Measurements from ENCODE around the gene FGD3.
"Not testable (repeated sequence)": the region's sequence is repeated elsewhere in the genome, so short reads cannot be mapped to it uniquely, and the experiment has no call there.

FGD3 gene

DNA sequence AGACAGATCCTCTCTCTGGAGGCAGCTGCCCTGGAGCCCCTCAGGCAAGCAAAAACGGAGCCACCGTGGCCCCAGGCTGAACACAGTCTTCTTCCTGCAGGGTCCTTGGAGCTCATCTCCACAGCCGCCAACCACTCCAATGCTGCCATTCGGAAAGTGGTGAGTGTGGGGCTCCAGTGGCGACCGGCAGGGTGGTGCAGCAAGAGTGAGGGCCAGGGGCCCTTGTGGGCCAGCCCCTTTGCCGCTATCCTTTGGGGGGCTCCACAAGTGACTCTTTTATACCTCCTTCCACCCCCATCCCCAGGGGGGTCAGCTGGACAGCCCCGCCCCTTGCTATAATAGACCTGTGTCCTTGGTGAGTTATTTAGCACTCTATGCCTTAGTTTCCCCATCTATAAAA lies 63.8 kb downstream of the FGD3 start:
- no peak for DNase-seq

DNA sequence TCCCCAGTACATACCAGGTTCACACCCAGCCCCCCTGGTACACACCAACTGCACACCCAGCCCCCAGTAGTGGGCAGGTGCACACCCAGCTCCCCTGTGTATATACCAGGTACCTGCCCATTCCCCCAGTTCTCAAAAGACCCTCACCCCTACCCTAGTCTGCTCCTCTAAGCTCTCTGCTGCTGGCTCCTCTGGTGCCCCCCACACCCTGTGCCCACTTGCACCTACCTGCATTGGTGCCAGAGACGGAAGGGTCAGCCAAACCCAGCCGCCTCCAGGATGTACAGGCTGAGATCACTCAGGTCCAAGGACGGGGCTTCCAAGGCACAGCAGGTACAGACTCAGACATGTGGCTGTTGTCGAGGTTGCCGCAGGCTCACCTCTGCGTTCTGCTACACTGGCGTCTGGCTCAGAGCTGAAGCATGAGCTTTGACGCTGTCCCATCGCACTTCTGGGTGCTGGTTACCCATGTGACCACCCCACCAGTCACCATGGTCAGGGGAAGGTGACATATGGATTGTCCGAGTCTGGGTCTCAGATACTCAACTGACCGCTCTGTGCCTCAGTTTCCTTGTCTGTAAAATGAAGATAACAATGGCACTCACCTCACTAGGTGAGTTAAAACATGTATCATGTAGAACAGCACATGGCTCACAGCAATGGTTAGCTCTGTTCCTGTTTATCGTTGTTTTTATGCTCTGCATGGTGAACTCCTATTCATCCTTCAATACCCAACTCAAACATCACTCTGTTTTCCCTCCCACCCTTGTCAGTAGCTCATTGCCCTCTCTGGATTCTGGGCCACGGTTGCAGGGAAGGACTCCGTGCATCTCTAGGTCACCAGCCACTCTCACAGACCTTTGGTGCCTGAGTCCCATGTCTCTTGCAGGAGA lies 65.9 kb downstream of the FGD3 start:
- no peak for DNase-seq

DNA sequence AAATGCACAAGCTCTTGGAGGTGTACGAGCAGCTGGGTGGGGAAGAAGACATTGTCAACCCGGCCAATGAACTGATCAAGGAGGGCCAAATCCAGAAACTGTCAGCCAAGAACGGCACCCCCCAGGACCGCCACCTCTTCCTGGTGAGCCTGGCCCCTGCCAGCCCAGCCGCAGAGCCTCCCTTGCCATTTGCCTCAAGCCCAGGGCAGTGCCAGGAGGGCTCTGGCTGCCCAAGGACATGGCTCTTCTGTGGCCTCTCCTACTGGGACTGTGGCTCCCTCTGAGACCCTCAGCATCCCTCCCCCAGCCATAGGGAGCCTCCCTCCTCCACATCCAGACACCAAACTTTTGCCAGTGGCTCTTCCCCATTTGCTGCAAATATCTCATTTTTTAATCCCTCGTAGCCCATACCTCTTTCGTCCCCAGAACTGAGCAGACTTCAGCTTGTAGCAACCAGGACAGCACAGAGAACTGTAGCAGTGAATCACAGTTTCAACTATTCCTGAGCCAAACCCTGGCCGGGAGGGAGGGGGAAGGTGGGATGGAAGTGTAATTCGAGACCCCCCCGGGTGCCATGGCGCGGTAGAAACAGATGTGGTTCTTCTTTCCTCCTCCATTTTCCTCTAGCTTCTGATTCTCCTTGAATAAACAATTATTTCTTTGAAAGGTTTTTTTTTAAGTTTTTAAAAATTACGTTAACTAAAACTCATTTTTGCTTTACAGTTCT lies 66.7 kb downstream of the FGD3 start:
- no peak for DNase-seq

- DNase-seq, result not testable (repeated sequence)
These were observed 67.9 kb downstream of the FGD3 start for GRCh38 chr9:93015190-93015589.

- no peak for DNase-seq
These were observed 70.3 kb downstream of the FGD3 start for GRCh38 chr9:93017621-93018020.

- no peak for DNase-seq
These were observed 72.8 kb downstream of the FGD3 start for GRCh38 chr9:93020151-93020550.

DNA sequence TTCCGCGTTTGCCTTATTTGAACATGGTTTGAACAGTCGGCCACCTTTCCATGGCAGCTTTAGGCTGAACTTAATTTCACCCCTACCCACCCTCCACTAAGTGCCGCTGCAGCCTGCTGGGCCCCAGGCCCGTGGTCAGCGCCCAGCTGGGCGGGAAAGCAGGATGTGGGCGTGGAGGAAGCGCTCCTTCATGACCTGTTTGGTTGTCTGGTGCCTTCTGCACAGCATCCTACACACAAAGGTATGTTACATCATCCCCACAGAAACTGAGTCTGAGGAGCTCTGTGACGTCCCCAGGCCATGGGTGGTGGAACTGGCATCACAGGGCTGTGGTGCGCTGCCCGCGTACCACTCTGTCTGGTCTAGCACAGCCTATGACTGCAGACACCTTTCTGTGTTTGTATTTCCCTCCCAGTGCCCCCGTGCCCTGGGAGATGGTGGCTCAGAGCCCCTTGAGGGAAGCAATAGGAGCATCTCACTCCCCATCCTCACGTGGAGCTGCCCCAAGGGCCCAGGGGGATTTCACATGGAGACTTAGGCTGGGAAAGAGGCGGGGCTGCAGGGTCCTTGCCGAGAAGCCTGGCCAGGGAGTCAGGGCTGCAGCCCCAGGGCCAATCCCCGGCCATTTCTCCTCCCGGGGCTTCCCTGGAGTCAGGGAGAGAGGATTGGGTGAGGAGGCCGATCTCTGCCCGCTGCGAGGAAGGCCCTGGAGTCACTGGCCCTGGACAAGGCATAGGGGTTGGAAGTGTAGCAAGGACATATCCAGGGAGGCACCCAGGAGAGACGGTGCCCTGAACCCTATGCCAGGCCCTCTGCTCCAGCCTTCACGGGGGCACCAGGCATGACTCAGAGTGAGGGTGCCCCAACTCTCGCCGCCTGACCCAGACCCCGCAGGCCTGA lies 73.7 kb downstream of the FGD3 start:
- no peak for DNase-seq

GRCh38 chr9:93022066-93022465 lies 74.7 kb downstream of the FGD3 start:
- no peak for DNase-seq

DNA sequence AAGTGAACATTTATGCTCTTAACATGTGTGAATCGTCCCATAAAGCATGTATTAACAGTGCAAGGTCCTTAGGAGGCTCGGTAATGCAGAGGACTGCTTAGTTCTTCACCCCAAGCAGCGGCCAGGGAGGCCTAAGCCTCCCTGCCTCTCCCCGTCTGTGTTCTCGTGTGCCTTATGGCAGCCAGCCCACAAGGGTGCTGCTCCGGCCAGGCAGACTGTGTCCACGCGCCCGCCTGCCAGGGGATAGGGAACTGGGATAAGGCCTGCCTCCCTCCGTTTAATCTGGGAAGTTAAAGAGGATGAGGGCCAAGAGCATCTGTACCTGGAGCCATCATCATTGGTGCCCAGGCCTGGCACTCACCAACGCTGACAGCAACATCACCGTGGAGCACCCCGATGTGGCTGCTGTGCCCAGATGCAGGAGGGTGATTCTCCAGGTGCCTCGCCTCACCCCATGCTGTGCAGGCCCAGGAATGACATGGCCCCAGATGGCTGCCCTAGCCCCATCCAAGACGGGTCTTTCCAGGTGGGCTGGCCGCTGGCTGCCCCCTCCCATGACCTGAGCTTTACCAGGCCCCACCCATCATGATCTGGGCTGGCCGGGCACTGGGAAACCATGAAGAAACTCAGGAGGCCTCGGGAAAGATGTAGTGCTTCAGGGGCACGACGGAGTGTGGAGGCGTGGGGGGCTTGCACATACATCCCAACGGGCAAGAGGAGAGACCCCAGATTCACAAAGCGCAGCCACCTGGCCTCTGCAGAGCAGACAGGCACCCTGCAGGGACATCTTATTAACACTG lies 75.6 kb downstream of the FGD3 start:
- no peak for DNase-seq

DNA sequence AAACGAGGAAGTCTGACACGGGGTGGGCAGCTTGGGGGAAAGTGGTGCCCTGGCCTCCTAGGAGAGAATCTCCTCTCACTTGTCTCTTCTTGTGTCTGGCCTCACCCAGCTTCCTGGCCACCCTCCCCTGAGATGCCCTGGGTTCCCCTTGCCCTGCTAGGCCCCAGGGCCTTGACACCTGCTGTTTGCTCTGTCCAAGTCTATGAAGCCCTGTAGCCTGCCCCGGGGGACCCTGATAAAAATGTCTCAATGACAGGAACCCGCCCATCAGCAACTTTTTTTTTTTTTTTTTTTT lies 76.1 kb downstream of the FGD3 start:
- no peak for DNase-seq

DNA sequence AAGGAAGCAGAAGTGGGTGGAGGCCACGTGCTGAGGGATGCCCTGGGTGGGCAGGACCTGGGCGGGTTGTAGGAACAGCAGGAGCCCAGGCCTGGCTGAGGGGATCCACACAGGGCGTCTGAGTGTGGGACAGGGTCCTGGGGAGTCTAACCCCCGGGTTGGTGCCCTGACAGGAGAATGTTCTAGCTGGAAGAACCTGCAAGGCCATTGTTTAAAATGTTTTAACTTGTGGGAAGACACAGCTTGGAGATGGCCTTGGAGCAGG lies 77.3 kb downstream of the FGD3 start:
- no peak for DNase-seq

DNA sequence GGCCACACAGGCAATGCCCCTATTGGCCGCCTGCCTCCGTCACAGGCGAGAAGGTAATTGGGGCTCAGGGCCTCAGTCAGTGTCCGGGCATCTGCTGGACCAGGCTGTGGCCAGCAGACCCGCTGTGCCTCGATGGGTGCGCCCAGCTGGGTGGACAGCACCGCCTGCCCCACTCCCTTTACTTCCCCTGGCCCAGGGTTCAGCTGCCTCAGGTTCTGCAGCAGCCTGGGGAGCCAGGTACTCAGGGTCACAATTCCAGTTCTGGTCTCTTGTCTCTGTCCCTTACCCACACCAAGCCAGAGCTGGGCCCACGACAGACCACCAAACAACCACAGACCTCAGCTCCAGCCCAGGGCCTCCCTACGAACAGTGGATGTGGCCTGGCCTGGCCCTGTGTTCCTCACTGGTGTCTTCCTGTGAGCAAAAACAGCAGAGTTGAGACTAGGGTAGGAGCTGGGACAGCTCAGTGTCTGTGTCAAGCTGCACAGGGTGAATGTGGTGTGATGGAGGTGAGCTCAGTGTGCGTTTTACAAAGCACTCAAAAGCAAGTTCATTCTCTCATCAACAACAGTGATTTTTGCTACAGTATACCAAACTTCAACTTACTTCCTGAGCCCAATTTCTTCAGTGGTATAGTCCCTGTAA lies 77.8 kb downstream of the FGD3 start:
- DNase-seq, result peak; percentile 25

DNA sequence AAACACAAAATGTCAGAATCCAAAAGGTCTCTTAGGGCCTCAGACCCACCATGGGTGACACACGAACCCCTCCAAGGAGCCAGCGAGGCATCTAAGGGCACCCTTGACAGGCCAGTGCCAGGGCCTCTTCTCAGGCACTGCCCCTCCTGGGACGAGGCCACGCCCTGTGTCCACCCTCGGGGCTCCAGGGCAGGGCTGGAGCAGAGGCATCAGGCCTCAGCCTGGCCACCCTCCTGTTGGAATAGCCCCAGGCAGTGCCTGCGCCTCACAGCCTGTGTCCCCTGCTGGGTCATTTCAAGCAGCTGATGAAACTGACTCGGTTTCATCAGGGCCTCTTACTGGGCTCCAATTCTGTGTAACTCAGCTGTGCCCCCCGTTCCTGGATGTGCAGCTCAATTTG lies 78.4 kb downstream of the FGD3 start:
- DNase-seq, result no peak

GRCh38 chr9:93026640-93027039 lies 79.3 kb downstream of the FGD3 start:
- no peak for DNase-seq

DNA sequence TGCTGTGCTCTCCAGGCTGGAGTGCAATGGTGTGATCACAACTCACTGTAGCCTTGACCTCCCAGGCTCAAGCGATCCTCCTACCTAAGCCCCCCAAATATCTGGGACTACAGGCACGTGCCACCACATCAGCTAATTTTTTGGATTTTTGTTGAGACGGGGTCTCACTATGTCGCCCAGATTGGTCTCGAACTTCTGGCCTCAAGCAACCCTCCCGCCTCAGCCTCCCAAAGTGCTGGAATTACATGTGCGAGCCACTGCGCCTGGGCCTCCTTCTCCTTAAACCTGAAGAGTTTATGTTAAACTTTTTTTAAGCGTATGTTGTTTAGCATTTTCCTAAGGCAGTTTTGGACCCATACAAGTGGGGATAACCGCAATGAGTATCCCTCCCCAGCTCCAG lies 80.4 kb downstream of the FGD3 start:
- no peak for DNase-seq

GRCh38 chr9:93028448-93029006 lies 81.2 kb downstream of the FGD3 start:
- DNase-seq, result peak; percentile 72

GRCh38 chr9:93030642-93031628 lies 83.6 kb downstream of the FGD3 start:
- no peak for DNase-seq

DNA sequence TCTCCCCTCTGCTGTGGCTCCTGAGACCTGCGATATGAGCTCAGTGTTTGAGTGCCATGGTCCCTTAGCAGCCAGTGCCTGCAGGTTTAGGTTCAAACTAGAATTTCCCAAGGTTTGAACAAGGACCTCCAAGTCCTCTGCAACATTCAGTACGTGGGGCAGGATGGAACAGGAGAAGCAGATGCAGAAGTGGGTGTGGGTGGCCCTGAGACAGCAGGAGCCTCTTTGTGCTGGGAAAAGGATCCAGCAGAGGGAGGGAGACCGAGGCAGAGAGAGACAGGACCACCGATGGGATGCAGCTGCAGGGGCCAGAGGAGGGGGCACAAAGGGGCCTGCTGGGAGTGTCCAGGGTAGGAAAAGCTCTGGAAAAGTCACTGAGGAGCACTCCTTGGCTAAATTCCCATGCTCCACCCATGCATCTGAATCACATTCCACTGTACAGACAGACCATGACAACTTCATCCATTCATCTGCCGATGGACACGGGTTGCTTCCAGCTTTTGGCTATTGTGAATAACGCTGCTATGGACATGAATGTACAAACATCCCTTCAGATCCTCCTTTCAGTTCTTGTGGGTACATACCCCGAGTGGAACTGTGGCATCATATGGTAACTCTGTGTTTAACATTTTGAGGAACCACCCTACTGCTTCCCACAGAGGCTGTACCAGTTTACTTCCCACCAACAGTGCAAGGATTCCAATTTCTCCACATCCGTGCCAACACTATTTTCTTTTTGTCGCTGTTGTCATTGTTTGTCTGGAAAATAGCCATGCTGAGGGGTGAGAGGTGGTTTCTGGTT lies 84.5 kb downstream of the FGD3 start:
- DNase-seq, result no peak

DNA sequence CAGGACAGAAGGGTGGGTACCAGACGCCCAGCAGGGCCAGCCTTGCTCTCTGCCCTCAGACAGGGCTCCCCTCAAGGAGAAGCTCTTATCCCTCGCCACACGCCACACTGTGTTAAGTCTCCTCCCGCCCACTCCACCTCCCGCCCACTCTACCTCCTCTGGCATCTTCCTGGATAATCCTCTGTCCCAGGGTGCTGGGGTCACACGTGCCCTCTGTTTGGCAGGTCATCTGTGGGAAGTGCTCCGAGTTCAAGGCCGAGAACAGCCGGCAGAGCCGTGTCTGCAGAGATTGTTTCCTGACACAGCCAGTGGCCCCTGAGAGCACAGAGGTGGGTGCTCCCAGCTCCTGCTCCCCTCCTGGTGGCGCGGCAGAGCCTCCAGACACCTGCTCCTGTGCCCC lies 85.2 kb downstream of the FGD3 start:
- no peak for DNase-seq

DNA sequence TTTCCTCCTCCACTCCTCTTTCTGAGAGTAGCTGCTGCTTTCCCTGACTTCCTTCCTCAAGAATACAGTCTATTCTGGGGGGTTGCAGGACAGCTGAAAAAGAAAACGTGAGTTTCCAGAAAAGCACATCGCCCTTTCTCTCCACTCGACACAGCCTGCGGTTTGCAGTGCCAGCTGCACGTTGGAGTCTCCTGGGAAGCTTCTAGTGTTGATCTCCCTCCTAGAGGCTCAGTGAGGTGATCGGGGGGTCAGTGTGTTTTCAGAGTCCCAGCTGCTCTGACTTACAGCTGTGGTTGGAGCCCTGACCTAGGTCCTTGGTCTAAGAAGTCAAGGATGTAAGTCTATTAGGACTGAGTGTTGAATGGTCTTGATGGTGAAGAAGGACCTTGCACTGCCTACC lies 86.2 kb downstream of the FGD3 start:
- no peak for DNase-seq
